ENCODE measurements around the gene DAPK2.

Gene DAPK2

GRCh38 chr15:63889831-63890230 is 156.5 kb downstream of the DAPK2 start:
- no peak for TF ChIP-seq CTCF (IDR thresholded peaks at IDR 0.05; ENCODE audit: control insufficient read depth, insufficient read depth, low read depth, low read length, missing control alignments)
- DNase-seq (ENCODE audit: low read depth), result no peak

GRCh38 chr15:63888823-63889222 is 157.5 kb downstream of the DAPK2 start:
- TF ChIP-seq CTCF (IDR thresholded peaks at IDR 0.05; ENCODE audit: control insufficient read depth, insufficient read depth, low read depth, low read length, missing control alignments), result no peak
- H3K4me3 ChIP-seq (ENCODE audit: control insufficient read depth, low read depth, low read length), result no peak overlapping the region
- DNase-seq (ENCODE audit: low read depth), result no peak

More at GRCh38 chr15:63889831-63890230, 156.5 kb downstream of the DAPK2 start:
- H3K4me3 ChIP-seq (ENCODE audit: control insufficient read depth, low read depth, low read length), result no peak overlapping the region

GRCh38 chr15:63888146-63888545 is 158.1 kb downstream of the DAPK2 start:
- TF ChIP-seq CTCF (IDR thresholded peaks at IDR 0.05; ENCODE audit: control insufficient read depth, insufficient read depth, low read depth, low read length, missing control alignments), result no peak
- no peak for DNase-seq (ENCODE audit: low read depth)
- H3K4me3 ChIP-seq (ENCODE audit: control insufficient read depth, low read depth, low read length), result no peak overlapping the region

- no peak overlapping the region for H3K4me3 ChIP-seq (ENCODE audit: control insufficient read depth, low read depth, low read length)
- TF ChIP-seq CTCF (IDR thresholded peaks at IDR 0.05; ENCODE audit: control insufficient read depth, insufficient read depth, low read depth, low read length, missing control alignments), result no peak
- DNase-seq (ENCODE audit: low read depth), result no peak
Observed at GRCh38 chr15:63887630-63888029, 158.7 kb downstream of the DAPK2 start.

GRCh38 chr15:63884953-63885352 is 161.3 kb downstream of the DAPK2 start:
- H3K4me3 ChIP-seq (ENCODE audit: control insufficient read depth, low read depth, low read length), result no peak overlapping the region
- TF ChIP-seq CTCF (IDR thresholded peaks at IDR 0.05; ENCODE audit: control insufficient read depth, insufficient read depth, low read depth, low read length, missing control alignments), result no peak
- no peak for DNase-seq (ENCODE audit: low read depth)

- TF ChIP-seq CTCF (IDR thresholded peaks at IDR 0.05; ENCODE audit: control insufficient read depth, insufficient read depth, low read depth, low read length, missing control alignments), result no peak
- DNase-seq (ENCODE audit: low read depth), result no peak
- no peak overlapping the region for H3K4me3 ChIP-seq (ENCODE audit: control insufficient read depth, low read depth, low read length)
Observed at GRCh38 chr15:63881431-63881830, 164.9 kb downstream of the DAPK2 start.

- no peak for DNase-seq (ENCODE audit: low read depth)
- TF ChIP-seq CTCF (IDR thresholded peaks at IDR 0.05; ENCODE audit: control insufficient read depth, insufficient read depth, low read depth, low read length, missing control alignments), result no peak
- no peak overlapping the region for H3K4me3 ChIP-seq (ENCODE audit: control insufficient read depth, low read depth, low read length)
Observed at GRCh38 chr15:63880744-63881143, 165.5 kb downstream of the DAPK2 start.

All from AG09309 (cell line).